Activated CD8-positive, alpha-beta memory T cell treated with anti-CD3 and anti-CD28 coated beads, Interleukin-2, amount 50 U/mL, for 1 hour (primary cell): ENCODE results near the gene ZNF394.
"Not testable (repeated sequence)": the region's sequence is repeated elsewhere in the genome, so short reads cannot be mapped to it uniquely, and the experiment has no call there.

Experiments
- DNase-seq: peaks from one replicate; pipeline ENCODE4 v3.0.0-alpha.2; 2020; ENCODE audit errors: extremely low read depth

Gene ZNF394

GRCh38 chr7:99499721-99500636 is at the start of gene ZNF394:
Gene ZNF394 (minus strand): TSS chr7:99500281. CDS start chr7:99500093, 188 bp downstream.
- DNase-seq = peak; percentile 70

- not testable (repeated sequence) for DNase-seq
Observed at GRCh38 chr7:99549545-99549944, 49.5 kb upstream of the ZNF394 start.

GRCh38 chr7:99545308-99545707 is 45.2 kb upstream of the ZNF394 start:
- not testable (repeated sequence) for DNase-seq

GRCh38 chr7:99543916-99544315 is 43.8 kb upstream of the ZNF394 start:
- DNase-seq = no peak

- DNase-seq = no peak
Observed at GRCh38 chr7:99543081-99543671, 43.1 kb upstream of the ZNF394 start.

- DNase-seq = no peak
Observed at GRCh38 chr7:99541212-99541611, 41.1 kb upstream of the ZNF394 start.

GRCh38 chr7:99540542-99540941 is 40.5 kb upstream of the ZNF394 start:
- no peak for DNase-seq

GRCh38 chr7:99539213-99539811 is 39.2 kb upstream of the ZNF394 start:
- no peak for DNase-seq

GRCh38 chr7:99535667-99536066 is 35.6 kb upstream of the ZNF394 start:
- DNase-seq = no peak

- no peak for DNase-seq
Observed at GRCh38 chr7:99531354-99531765, 31.3 kb upstream of the ZNF394 start.

GRCh38 chr7:99525713-99526440 is 25.8 kb upstream of the ZNF394 start:
- no peak for DNase-seq

- DNase-seq = no peak
Observed at GRCh38 chr7:99521399-99521798, 21.3 kb upstream of the ZNF394 start.

GRCh38 chr7:99514050-99514449 is 14.0 kb upstream of the ZNF394 start:
- DNase-seq = no peak

GRCh38 chr7:99505324-99505662 is 5.2 kb upstream of the ZNF394 start:
- no peak for DNase-seq

GRCh38 chr7:99504603-99505323 is 4.7 kb upstream of the ZNF394 start, which contains the start of gene ZKSCAN5:
Gene ZKSCAN5 (plus strand): TSS chr7:99504662. CDS start chr7:99506045, 1,383 bp downstream.
- peak; percentile 88 for DNase-seq

- DNase-seq = no peak
Observed at GRCh38 chr7:99504281-99504602, 4.2 kb upstream of the ZNF394 start.

- not testable (repeated sequence) for DNase-seq
Observed at GRCh38 chr7:99501236-99501635, 1.2 kb upstream of the ZNF394 start.

GRCh38 chr7:99500637-99501009 is 542 bp upstream of the ZNF394 start:
- no peak for DNase-seq

- DNase-seq = no peak
Observed at GRCh38 chr7:99499371-99499720, 735 bp downstream of the ZNF394 start.

- DNase-seq = no peak
Observed at GRCh38 chr7:99498546-99498944, 1.5 kb downstream of the ZNF394 start.

GRCh38 chr7:99497766-99498545 is 2.1 kb downstream of the ZNF394 start:
- DNase-seq = no peak
